MM.1S (cell line): ENCODE results near the gene ZFPM1.

Source experiments
- DNase-seq: peaks from one replicate; pipeline ENCODE4 v3.0.0-alpha.2; 2015
- H2AFZ ChIP-seq: fragments of 300-600 bp; sonication (generic); 2 replicates; pipeline ENCODE4 v1.6.0; 2016; ENCODE audit warnings: antibody characterized with exemption, low read length
- H3F3A ChIP-seq: fragments of 300-600 bp; sonication (generic); 2 replicates; pipeline ENCODE4 v1.6.1; 2016; ENCODE audit warnings: mild to moderate bottlenecking, antibody characterized with exemption, low read length, moderate library complexity, mixed read lengths; ENCODE audit not compliant: insufficient read depth
- H3K27ac ChIP-seq: fragments of 300-600 bp; sonication (generic); 2 replicates; pipeline ENCODE4 v1.5.1; 2016; ENCODE audit warnings: mild to moderate bottlenecking, low read length
- H3K27me3 ChIP-seq: fragments of 300-600 bp; sonication (generic); replicated peaks from 2 replicates; pipeline ENCODE4 v1.6.0; 2016; ENCODE audit warnings: low read length; ENCODE audit not compliant: insufficient read depth
- H3K36me3 ChIP-seq: fragments of 300-600 bp; sonication (generic); replicated peaks from 2 replicates; pipeline ENCODE4 v1.6.1; 2016; ENCODE audit warnings: mild to moderate bottlenecking, low read length, mixed read lengths; ENCODE audit not compliant: insufficient read depth
- H3K4me1 ChIP-seq: fragments of 300-600 bp; sonication (generic); 2 replicates; pipeline ENCODE4 v1.6.1; 2016; ENCODE audit warnings: low read length, mixed read lengths
- H3K4me2 ChIP-seq: fragments of 300-600 bp; sonication (generic); 2 replicates; pipeline ENCODE4 v1.6.0; 2016; ENCODE audit warnings: low read depth, low read length
- H3K4me3 ChIP-seq: fragments of 300-600 bp; sonication (generic); 2 replicates; pipeline ENCODE4 v1.5.1; 2016; ENCODE audit warnings: low read length, mixed read lengths
- H3K79me2 ChIP-seq: fragments of 300-600 bp; sonication (generic); 2 replicates; pipeline ENCODE4 v1.6.1; 2016; ENCODE audit warnings: mixed run types, low read length, mixed read lengths
- H3K9ac ChIP-seq: fragments of 300-600 bp; sonication (generic); 2 replicates; pipeline ENCODE4 v1.6.1; 2016; ENCODE audit warnings: low read length, mixed read lengths
- H3K9me2 ChIP-seq: fragments of 300-600 bp; sonication (generic); replicated peaks from 2 replicates; pipeline ENCODE4 v1.6.1; 2016; ENCODE audit warnings: mild to moderate bottlenecking, low read length, mixed read lengths; ENCODE audit not compliant: insufficient read depth
- H3K9me3 ChIP-seq: fragments of 300-600 bp; sonication (generic); replicated peaks from 2 replicates; pipeline ENCODE4 v1.6.1; 2016; ENCODE audit warnings: mild to moderate bottlenecking, low read length, mixed read lengths; ENCODE audit not compliant: insufficient read depth
- H4K20me1 ChIP-seq: fragments of 300-600 bp; sonication (generic); 2 replicates; pipeline ENCODE4 v1.6.1; 2016; ENCODE audit warnings: mild to moderate bottlenecking, low read length, moderate library complexity, mixed read lengths; ENCODE audit not compliant: insufficient read depth
- CTCF ChIP-seq: fragments of 300-600 bp; sonication (generic); IDR thresholded peaks from 2 replicates; pipeline ENCODE4 v1.5.1; 2016; ENCODE audit warnings: antibody characterized with exemption, low read length, mixed read lengths
- EZH2 ChIP-seq: fragments of 300-600 bp; sonication (generic); optimal IDR thresholded peaks from 2 replicates; pipeline ENCODE3; 2017; ENCODE audit warnings: low read depth, mild to moderate bottlenecking, antibody characterized with exemption, low read length, mixed read lengths
- EZH2phosphoT487 ChIP-seq: fragments of 300-600 bp; sonication (generic); IDR thresholded peaks from 2 replicates; pipeline ENCODE4 v1.6.1; 2018; ENCODE audit warnings: antibody characterized with exemption, low read length

Gene ZFPM1

DNA sequence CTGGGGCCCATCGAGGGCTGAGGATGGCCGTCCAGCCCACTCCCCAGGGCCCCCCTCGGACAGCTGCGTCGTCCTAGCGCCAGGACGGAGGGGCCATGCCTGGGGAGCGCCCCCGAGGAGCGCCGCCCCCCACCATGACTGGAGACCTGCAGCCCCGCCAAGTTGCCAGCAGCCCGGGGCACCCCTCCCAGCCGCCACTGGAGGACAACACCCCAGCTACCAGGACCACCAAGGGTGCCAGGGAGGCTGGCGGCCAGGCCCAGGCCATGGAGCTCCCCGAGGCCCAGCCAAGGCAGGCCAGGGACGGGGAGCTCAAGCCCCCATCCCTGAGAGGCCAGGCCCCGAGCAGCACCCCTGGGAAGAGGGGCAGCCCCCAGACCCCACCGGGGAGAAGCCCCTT is 25.7 kb upstream of the ZFPM1 start:
- H4K20me1 ChIP-seq: no peaks in the 10 kb centered on the region
- DNase-seq: no peak
- TF ChIP-seq EZH2phosphoT487 (no peak), EZH2 (no peak), CTCF (no peak)

DNA sequence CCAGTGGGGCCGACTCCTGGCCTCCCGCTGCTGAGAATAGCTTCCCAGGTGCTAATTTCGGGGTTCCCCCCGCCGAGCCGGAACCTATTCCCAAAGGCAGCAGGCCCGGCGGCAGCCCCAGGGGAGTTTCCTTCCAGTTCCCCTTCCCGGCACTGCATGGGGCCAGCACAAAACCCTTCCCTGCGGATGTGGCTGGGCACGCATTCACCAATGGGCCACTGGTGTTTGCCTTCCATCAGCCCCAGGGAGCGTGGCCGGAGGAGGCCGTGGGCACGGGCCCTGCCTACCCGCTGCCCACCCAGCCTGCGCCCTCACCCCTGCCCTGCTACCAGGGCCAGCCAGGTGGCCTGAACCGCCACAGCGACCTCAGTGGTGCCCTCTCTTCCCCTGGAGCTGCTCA is 24.9 kb upstream of the ZFPM1 start:
- no peaks in the 10 kb centered on the region for H4K20me1 ChIP-seq
- H3K4me2 ChIP-seq: no peak overlapping the region
- H3K9me3 ChIP-seq: no peaks in the 10 kb centered on the region
- H3K9me2 ChIP-seq: no peaks in the 10 kb centered on the region
- no peaks in the 10 kb centered on the region for H3K36me3 ChIP-seq
- no peak for TF ChIP-seq EZH2phosphoT487
- no peak for TF ChIP-seq EZH2
- TF ChIP-seq CTCF: no peak
- no peak overlapping the region for H3K4me3 ChIP-seq
- H2AFZ ChIP-seq: no peak overlapping the region
- H3K4me1 ChIP-seq: no peaks in the 10 kb centered on the region
- H3F3A ChIP-seq: no peaks in the 10 kb centered on the region
- peaks cover 50% of the 10 kb centered on the region for H3K27me3 ChIP-seq
- no peak overlapping the region for H3K9ac ChIP-seq
- no peak for DNase-seq
- no peak overlapping the region for H3K27ac ChIP-seq
- no peaks in the 10 kb centered on the region for H3K79me2 ChIP-seq

More for the DNA sequence above, 25.7 kb upstream of the ZFPM1 start:
- Histone ChIP-seq H3K9me2 (no peaks in the 10 kb centered on the region), H3F3A (no peaks in the 10 kb centered on the region), H3K9ac (no peak overlapping the region), H3K79me2 (no peaks in the 10 kb centered on the region), H3K4me2 (no peak overlapping the region), H3K4me1 (no peaks in the 10 kb centered on the region), H3K9me3 (no peaks in the 10 kb centered on the region), H3K27ac (no peak overlapping the region), H2AFZ (no peak overlapping the region), H3K36me3 (no peaks in the 10 kb centered on the region), H3K4me3 (no peak overlapping the region), H3K27me3 (peaks cover 42% of the 10 kb centered on the region)

- Histone ChIP-seq H2AFZ (no peak overlapping the region), H3K27ac (no peak overlapping the region), H4K20me1 (no peaks in the 10 kb centered on the region), H3K36me3 (no peaks in the 10 kb centered on the region), H3K9me3 (no peaks in the 10 kb centered on the region), H3K27me3 (peaks cover 56% of the 10 kb centered on the region), H3F3A (no peaks in the 10 kb centered on the region), H3K4me1 (no peaks in the 10 kb centered on the region), H3K9me2 (no peaks in the 10 kb centered on the region), H3K4me3 (no peak overlapping the region), H3K4me2 (no peak overlapping the region), H3K9ac (no peak overlapping the region), H3K79me2 (no peaks in the 10 kb centered on the region)
- no peak for TF ChIP-seq EZH2phosphoT487
- TF ChIP-seq EZH2: no peak
- TF ChIP-seq CTCF: no peak
- no peak for DNase-seq
These were observed 24.3 kb upstream of the ZFPM1 start for GRCh38 chr16:88428616-88429386.
